Ramos (cell line): ENCODE measurements around the gene AGTPBP1.
"Not testable (repeated sequence)": the region's sequence is repeated elsewhere in the genome, so short reads cannot be mapped to it uniquely, and the experiment has no call there.

ENCODE experiments used
- in situ Hi-C: fragments of 300-500 bp; cut with MboI; formaldehyde crosslinking; loops from one replicate; pipeline ENCODE4 v1.14.3; 2022; ENCODE audit warnings: low sequenced_read_pairs; ENCODE audit not compliant: unreplicated experiment

Gene AGTPBP1

DNA sequence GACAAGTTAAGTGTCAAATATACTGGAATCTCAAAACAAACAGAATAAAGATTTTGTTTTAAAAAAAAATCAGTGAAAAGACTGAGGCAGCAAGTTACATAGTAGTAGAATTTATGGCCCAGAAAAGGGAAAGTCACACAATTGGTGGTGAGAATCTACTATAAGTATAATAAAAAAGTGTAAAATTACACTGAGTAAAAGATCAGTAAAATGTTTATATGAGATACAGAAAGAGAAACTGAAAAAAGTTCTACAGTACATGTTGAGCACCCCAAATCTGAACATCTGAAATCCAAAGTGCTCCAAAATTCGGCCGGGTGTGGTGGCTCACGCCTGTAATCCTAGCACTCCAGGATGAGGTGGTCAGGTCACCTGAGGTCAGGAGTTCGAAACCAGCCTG, 15.0 kb downstream of the AGTPBP1 start:
- in situ Hi-C loops, result no loop called here

- in situ Hi-C loops, result no loop called here
These were observed 18.5 kb downstream of the AGTPBP1 start for GRCh38 chr9:85723215-85723614.

DNA sequence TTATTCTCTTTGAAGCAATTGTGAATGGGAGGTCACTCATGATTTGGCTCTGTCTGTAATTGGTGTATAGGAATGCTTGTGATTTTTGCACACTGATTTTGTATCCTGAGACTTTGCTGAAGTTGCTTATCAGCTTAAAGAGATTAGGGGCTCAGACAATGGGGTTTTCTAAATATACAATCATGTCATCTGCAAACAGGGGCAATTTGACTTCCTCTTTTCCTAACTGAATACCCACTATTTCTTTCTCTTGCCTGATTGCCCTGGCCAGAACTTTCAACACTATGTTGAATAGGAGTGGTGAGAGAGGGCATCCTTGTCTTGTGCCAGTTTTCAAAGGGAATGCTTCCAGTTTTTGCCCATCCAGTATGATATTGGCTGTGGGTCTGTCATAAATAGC, 22.3 kb downstream of the AGTPBP1 start:
- in situ Hi-C loops, result not testable (repeated sequence)

GRCh38 chr9:85717818-85718217, 23.9 kb downstream of the AGTPBP1 start:
- in situ Hi-C loops, result not testable (repeated sequence)

DNA sequence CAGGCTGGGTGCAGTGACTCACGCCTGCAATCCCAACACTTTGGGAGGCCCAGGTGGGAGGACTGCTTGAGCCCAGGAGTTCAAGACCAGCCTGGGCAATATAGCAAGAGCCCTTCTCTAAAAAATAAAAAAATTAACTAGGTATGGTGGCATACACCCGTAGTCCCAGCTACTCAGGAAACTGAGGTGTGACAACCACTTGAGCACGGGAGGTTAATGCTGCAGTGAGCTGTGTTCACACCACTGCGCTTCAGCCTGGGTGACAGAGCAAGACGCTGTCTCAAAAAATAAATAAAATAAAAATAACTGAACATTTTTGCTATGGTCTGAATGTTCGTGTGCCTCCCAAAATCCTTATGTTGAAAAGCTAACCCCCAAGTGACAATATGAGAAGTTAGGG, 24.5 kb downstream of the AGTPBP1 start:
- in situ Hi-C loops, result no loop called here

DNA sequence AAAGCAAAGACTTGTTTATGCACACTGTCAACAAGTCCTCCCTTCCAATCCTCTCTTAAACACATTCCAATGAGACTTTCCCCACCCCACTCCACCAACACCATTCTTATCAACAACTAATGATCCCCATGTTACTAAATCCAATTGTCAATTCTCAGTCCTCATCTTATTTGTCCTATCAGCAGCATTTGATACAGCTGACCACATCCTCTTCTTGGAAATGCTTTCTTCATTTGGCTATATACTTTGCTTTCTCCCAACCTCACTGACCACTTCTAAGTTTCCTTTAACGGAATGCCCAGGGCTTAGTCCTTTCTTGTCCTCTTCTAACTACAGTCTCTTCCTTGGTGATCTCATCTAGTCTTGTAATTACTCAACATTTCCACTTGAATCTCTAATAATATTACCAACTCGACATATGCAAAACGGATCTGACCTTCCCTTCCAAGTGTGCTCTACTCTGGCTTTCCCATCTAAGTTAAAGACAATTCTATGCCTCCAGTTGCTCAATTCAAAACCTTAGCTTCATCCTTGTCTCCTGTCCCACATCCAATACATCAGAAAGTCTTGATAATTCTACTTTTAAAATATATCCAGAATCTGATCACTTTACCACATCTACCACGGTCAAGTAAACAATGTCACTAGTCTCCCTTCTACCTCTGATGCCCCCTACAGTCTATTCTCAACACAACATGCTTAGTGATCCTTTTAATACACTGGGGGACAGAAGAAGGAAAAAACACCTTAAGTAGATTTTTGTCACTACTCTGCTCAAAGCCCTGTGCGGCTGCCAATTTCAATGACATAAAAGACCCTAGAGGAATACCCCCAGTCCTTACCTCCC, 25.5 kb downstream of the AGTPBP1 start:
- in situ Hi-C loops, result no loop called here

DNA sequence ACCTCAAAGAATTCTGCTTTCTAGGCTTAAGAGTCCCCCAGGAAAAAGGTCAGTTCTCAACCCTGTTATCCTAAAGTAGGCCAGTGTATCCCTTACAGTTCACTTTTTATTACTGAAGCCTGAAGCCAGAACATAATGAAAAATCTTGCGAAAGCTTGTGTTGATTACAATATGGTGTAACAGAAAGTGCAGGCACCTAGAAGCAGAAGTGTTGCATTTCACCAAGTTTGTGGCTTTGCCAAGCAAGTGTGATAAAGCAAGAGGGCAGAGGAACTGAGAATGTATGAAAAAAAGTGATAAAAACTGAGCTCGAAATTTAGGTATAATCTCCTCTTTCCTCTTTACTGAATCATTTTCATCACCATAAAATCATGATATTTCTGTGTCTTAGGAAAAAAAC, 26.2 kb downstream of the AGTPBP1 start:
- in situ Hi-C loops, result no loop called here

- in situ Hi-C loops, result no loop called here
These were observed 27.9 kb downstream of the AGTPBP1 start for GRCh38 chr9:85713897-85714296.

- in situ Hi-C loops, result no loop called here
These were observed 37.0 kb downstream of the AGTPBP1 start for GRCh38 chr9:85704744-85705143.

DNA sequence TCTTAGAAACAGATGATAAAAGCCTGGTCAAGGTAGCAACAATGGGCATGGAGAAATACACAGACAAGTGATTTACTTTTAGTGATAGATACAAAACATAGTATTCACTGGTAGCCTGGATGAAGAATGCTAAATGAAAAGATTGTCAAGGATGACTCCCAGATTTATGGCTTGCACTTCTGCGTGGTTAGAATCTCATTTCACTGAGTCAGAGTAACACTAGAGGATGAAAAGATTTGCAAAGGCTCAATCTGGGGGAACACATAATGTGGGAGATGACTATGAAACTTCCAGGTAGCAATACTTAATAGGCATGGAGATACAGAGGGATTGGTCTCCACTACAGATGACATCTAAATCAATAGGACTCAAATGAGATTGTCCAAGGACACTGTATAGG, 38.4 kb downstream of the AGTPBP1 start:
- in situ Hi-C loops, result no loop called here

DNA sequence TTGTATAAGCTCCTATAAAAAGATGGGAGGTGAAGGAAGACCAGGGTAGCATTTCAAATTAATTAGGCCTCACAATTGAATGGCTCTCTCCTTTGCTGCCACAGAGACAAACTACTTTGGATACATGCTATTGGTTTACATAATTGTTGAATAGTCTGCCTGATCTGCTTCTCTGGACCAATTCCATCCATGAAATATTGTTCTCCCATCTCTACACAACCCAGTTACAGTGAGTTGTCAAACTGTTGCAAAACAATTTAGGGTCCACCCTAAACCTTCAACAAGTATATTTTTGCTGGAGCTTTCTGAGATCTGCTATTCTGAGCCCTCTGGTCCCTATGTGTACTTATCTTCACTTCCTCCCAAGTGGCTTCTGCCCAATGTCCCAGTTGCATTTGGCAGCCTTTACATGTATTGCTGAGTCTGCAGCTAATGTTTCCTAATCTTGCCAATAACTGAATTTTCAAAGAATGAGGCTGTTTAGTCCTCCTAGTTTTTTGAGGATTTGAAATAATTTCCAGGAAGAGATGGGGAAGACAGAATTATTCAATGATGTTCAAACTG, 38.9 kb downstream of the AGTPBP1 start:
- in situ Hi-C loops, result no loop called here

DNA sequence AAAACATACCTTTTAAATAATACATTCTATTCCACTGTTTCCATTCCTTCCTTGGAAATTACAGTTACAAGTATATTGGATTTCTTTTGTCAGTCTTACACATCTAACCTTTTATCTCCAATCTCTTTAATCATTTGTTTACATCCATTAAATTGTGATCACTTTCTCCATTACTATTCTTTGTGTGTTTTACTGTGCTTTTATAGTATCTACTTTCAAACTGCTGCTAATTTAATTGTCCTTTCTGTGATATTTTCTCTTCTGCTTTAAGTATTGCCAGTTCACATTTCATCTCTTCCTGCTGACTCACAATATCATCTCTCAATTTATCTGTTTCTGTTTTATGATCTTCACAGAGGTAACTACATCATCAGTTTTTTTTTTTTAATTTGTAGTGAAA, 39.6 kb downstream of the AGTPBP1 start:
- in situ Hi-C loops, result no loop called here

DNA sequence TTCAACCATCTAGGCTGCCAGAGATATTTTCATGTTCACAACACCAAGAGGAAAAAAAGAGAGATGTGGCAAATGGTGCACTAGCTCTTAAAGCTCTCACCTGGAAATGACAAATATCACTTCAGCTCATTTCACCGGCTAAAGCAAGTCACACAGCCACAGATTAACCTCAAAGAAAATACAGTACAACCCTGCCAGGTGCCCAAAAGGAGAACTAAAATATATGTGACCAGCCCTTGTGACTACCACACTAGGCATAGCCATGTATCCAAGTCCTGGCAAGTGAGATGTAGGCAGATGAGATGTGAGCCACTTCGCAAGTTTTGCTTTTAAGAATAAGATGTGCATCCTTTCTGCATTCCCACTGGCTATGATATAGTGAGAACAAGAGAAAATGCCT, 41.4 kb downstream of the AGTPBP1 start:
- in situ Hi-C loops, result no loop called here

GRCh38 chr9:85688361-85688760, 53.4 kb downstream of the AGTPBP1 start:
- in situ Hi-C loops, result no loop called here

DNA sequence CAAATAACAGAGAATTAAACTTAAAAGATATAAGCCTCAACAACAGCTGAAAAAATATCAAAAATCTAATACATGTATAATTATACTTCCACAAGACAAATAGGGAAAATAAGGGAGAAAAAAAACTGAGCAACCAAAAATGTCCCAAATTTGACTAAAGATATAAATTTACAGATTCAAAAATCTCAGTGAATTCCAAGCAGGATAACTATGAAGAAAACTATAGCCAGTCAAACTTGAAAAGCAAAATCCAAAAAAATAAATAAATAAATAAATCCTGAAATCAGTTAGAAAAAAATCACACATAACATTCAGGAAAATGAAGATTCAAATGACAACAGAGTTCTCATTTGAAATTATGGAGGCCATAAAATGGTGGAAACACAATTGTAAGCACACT, 56.7 kb downstream of the AGTPBP1 start:
- in situ Hi-C loops, result no loop called here

- in situ Hi-C loops, result no loop called here
These were observed 65.0 kb downstream of the AGTPBP1 start for GRCh38 chr9:85676790-85677189.

- in situ Hi-C loops, result no loop called here
These were observed 74.4 kb downstream of the AGTPBP1 start for GRCh38 chr9:85667374-85667773.

DNA sequence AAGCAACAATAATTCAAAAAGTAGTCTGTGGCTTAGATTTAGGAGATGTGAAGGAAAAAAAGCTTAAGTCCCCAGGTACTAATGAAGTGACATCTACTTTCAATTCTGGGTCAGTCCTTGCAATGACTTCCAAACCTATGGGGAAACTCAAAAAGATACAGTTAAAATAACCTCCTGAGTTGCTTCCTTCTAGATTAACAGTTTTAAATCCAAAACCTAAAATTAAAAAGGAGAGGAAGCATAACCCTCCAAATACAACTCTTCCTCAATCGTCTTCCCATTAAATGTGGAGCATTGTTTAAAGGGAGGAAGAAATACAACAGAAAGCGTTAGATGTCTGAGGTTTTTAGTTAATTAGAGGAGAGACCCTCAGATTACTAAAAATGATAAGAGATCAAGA, 75.7 kb downstream of the AGTPBP1 start:
- in situ Hi-C loops, result no loop called here

GRCh38 chr9:85662573-85662972, 79.2 kb downstream of the AGTPBP1 start:
- in situ Hi-C loops, result no loop called here

DNA sequence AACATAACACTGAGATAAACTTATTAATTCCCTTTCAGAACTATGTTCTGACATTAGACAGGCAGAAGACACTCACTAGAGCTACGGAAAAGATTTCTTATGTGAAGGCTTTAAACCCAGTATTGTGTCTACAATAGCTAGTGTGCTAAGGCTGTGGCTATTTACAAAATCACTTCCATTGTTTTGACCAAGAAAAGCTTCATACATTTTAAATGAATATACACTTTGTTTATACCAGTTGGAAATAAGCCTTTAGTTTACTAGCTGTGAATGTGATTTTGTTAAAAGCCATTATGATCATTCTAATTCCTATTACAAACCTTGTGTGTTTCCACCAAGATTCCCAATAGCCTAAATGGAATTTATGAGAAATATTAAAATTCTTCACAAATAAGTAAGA, 83.0 kb downstream of the AGTPBP1 start:
- in situ Hi-C loops, result no loop called here

GRCh38 chr9:85653153-85653552, 88.6 kb downstream of the AGTPBP1 start:
- in situ Hi-C loops, result no loop called here

GRCh38 chr9:85647571-85647970, 94.2 kb downstream of the AGTPBP1 start:
- in situ Hi-C loops, result no loop called here
